ENCODE results near the gene TCTA.

TCTA gene

GRCh38 chr3:49371946-49372345 is 40.3 kb upstream of the TCTA start:
- Histone ChIP-seq H3F3A (ENCODE audit: control insufficient read depth, insufficient read depth) (0 out of 2 replicates have a peak, but pooled peaks cover 3% of the 10 kb centered on the region), H3K9me2 (replicated peaks; ENCODE audit: control insufficient read depth, low read length) (no peaks in the 10 kb centered on the region), H3K27ac (ENCODE audit: low read depth, low read length) (no peak overlapping the region), H3K79me2 (ENCODE audit: control insufficient read depth, low read length) (peaks cover 88% of the 10 kb centered on the region), H3K4me1 (ENCODE audit: control insufficient read depth, low read length) (peaks cover 1% of the 10 kb centered on the region), H3K27me3 (ENCODE audit: control insufficient read depth, low read length) (no peaks in the 10 kb centered on the region), H3K4me3 (ENCODE audit: low read length) (no peak overlapping the region), H4K20me1 (ENCODE audit: control insufficient read depth, insufficient read depth, low read depth, low read length) (peaks cover 5% of the 10 kb centered on the region; the same call in 1 of the 2 replicates), H3K36me3 (ENCODE audit: control insufficient read depth, low read length) (peaks cover 73% of the 10 kb centered on the region), H3K4me2 (ENCODE audit: low read length) (no peak overlapping the region), H3K9me3 (ENCODE audit: control insufficient read depth, insufficient read depth, low read length) (no peaks in the 10 kb centered on the region)
- TF ChIP-seq EZH2phosphoT487 (IDR thresholded peaks at IDR 0.05; ENCODE audit: borderline replicate concordance, low read length) (no peak), CTCF (IDR thresholded peaks at IDR 0.05; ENCODE audit: low read depth, low read length, poor library complexity, severe bottlenecking) (no peak)

- no peaks in the 10 kb centered on the region for H3K9me3 ChIP-seq (ENCODE audit: control insufficient read depth, insufficient read depth, low read length)
- H3K4me2 ChIP-seq (ENCODE audit: low read length) = peak overlapping the region; percentile 31
- peaks cover 10% of the 10 kb centered on the region; the same call in 1 of the 2 replicates for H4K20me1 ChIP-seq (ENCODE audit: control insufficient read depth, insufficient read depth, low read depth, low read length)
- peaks cover 99% of the 10 kb centered on the region for H3K79me2 ChIP-seq (ENCODE audit: control insufficient read depth, low read length)
- H3K4me1 ChIP-seq (ENCODE audit: control insufficient read depth, low read length) = peaks cover 40% of the 10 kb centered on the region
- 0 out of 2 replicates have a peak, but pooled peaks cover 6% of the 10 kb centered on the region for H3F3A ChIP-seq (ENCODE audit: control insufficient read depth, insufficient read depth)
- no peak for TF ChIP-seq CTCF (IDR thresholded peaks at IDR 0.05; ENCODE audit: low read depth, low read length, poor library complexity, severe bottlenecking)
- no peak for TF ChIP-seq EZH2phosphoT487 (IDR thresholded peaks at IDR 0.05; ENCODE audit: borderline replicate concordance, low read length)
- H3K27ac ChIP-seq (ENCODE audit: low read depth, low read length) = peak overlapping the region; percentile 41
- H3K9me2 ChIP-seq (replicated peaks; ENCODE audit: control insufficient read depth, low read length) = no peaks in the 10 kb centered on the region
- peak overlapping the region; percentile 19; the same call in 1 of the 2 replicates for H3K4me3 ChIP-seq (ENCODE audit: low read length)
- H3K27me3 ChIP-seq (ENCODE audit: control insufficient read depth, low read length) = no peaks in the 10 kb centered on the region
- peaks cover 43% of the 10 kb centered on the region for H3K36me3 ChIP-seq (ENCODE audit: control insufficient read depth, low read length)
These were observed 34.7 kb upstream of the TCTA start for GRCh38 chr3:49377483-49377882.

GRCh38 chr3:49378249-49378895 is 33.9 kb upstream of the TCTA start:
- H3K27me3 ChIP-seq (ENCODE audit: control insufficient read depth, low read length) = no peaks in the 10 kb centered on the region
- H3K4me1 ChIP-seq (ENCODE audit: control insufficient read depth, low read length) = peaks cover 43% of the 10 kb centered on the region
- H3K27ac ChIP-seq (ENCODE audit: low read depth, low read length) = 0 out of 2 replicates have a peak overlapping the region, but pooled peaks have one; percentile 9
- peak overlapping the region; percentile 32 for H3K4me2 ChIP-seq (ENCODE audit: low read length)
- H3K9me2 ChIP-seq (replicated peaks; ENCODE audit: control insufficient read depth, low read length) = no peaks in the 10 kb centered on the region
- peaks cover 99% of the 10 kb centered on the region for H3K79me2 ChIP-seq (ENCODE audit: control insufficient read depth, low read length)
- TF ChIP-seq EZH2phosphoT487 (IDR thresholded peaks at IDR 0.05; ENCODE audit: borderline replicate concordance, low read length) (no peak), CTCF (IDR thresholded peaks at IDR 0.05; ENCODE audit: low read depth, low read length, poor library complexity, severe bottlenecking) (no peak)
- H3K4me3 ChIP-seq (ENCODE audit: low read length) = no peak overlapping the region
- H3K9me3 ChIP-seq (ENCODE audit: control insufficient read depth, insufficient read depth, low read length) = no peaks in the 10 kb centered on the region
- H3K36me3 ChIP-seq (ENCODE audit: control insufficient read depth, low read length) = peaks cover 37% of the 10 kb centered on the region
- H3F3A ChIP-seq (ENCODE audit: control insufficient read depth, insufficient read depth) = 0 out of 2 replicates have a peak, but pooled peaks cover 6% of the 10 kb centered on the region
- H4K20me1 ChIP-seq (ENCODE audit: control insufficient read depth, insufficient read depth, low read depth, low read length) = peaks cover 14% of the 10 kb centered on the region; the same call in 1 of the 2 replicates
